HG03097 (cell line): ENCODE data around the gene RAB3GAP1.
"Not testable (repeated sequence)": the region's sequence is repeated elsewhere in the genome, so short reads cannot be mapped to it uniquely, and the experiment has no call there.

Experiments
- ATAC-seq: cut with Tn5 transposase; IDR thresholded peaks from one replicate; pipeline ENCODE4 v1.9.1; 2021; ENCODE audit not compliant: unreplicated experiment, low FRiP score

RAB3GAP1 gene

DNA sequence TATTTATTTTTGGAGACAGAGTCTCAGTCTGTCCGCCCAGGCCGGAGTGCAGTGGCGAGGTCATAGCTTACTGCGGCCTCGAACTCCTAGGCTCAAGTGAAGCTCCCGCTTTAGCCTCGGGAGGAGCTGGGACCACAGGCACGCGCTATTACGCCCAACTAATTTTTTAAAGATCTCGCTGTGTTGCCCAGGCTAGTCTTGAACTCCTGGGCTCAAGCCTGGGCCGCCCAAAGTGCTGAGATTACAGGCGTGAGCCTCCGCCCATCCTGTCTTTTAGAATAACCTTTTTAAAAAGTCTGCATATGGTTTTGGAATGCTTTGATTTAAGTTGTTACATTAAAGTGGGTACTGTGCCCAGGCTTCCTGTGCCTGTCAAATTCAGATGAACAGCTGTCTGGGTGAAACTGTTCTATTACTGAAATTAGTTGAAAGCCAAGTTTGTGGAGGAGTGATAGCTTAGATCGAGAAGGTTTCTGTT, 944 bp downstream of the RAB3GAP1 start:
- ATAC-seq, result no peak

DNA sequence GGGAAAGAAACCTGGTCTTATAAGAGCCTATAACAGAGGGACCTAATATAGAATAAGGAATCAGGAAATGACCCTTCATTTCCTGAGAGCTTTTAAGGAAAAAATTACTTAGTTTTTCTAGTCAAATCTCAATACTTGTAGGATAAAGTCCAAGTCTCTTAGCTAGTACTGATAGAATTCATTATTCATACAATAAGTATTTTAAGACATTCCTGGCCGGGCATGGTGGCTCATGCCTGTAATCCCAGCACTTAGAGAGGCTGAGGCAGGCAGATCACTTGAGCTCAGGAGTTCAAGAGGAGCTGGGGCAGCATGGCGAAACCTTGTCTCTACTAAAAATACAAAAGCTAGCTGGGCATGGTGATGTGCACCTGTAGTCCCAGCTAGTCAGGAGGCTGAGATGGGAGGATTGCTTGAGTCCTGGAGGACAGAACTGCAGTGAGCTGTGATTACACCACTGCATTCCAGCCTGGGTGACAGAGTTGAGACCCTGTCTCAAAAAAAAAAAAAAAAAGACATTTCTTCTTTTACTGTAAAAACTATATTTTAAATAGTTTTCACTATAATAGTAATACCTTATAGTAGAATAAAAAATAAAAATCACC, 3.2 kb downstream of the RAB3GAP1 start:
- ATAC-seq, result no peak

DNA sequence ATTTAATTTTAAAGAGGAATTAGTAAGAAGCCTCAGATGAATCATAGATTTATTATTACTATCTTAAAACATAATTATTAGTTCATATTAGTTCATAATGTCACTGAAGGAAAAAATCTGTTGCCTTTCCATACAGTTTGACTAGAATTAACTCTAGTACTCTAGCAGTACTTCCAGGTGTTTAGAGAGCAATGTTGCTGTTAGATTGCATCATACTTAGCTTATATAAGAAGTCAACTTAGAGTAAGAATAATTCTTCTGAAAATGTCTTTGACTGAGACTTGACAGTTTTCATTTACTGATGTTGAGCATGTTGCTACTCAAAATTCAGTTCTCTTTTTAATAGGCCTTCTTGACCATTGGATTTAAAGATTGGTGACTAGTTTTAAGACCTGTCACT, 4.7 kb downstream of the RAB3GAP1 start:
- no peak for ATAC-seq

DNA sequence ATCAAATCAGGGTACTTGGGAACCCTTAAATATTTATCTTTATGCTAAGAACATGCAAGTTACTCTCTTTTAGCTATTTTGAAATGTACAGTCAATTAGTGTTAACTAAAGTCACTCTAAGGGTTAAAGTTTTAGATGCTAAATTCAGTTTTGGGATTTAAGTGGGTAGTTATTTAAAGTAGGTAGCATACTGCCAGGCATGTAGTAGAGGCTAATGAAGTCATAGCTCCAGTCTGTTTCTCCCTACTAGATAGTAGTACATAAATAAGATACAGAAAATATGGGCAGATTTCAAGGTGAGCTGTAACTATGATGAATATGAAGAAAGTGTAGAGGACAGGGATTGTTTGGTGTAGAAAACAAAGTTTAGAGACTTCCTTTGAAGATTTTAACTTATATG, 7.5 kb downstream of the RAB3GAP1 start:
- ATAC-seq, result no peak

DNA sequence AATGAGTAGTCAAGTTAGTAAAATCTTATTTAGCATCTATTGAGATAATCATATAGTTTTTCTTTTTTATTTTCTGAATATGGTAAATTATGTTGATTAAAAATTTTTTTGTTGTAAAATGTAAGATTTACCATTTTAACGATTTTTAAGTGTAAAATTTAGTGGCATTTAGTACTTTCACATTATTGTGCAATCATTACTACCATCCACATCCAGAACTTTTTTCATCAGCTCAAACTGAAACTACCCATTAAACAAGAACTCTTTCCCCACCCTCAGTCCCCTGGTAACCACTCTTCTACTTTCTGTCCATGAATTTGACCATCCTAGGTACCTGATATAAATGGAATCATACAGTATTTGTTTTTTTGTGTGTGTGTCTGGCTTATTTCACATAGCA, 11.1 kb downstream of the RAB3GAP1 start:
- no peak for ATAC-seq

DNA sequence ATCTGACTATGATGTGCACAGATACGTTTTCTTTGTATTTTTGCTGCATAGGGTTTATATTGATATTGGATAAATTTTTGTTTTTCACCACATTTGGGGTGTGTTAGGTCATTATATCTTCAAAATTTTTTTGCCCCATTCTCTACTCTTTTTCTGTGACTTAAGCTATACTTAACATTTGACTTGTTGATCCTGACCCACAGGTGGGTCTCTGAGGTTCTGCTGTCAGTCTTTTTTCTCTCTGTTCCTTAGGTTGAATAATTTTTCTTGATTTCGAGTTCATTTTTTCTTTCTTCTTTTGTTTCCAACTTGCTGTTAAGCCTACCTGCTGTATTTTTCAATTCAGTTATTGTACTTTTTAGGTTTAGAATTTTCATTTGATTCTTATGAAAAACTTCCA, 12.1 kb downstream of the RAB3GAP1 start:
- no peak for ATAC-seq

DNA sequence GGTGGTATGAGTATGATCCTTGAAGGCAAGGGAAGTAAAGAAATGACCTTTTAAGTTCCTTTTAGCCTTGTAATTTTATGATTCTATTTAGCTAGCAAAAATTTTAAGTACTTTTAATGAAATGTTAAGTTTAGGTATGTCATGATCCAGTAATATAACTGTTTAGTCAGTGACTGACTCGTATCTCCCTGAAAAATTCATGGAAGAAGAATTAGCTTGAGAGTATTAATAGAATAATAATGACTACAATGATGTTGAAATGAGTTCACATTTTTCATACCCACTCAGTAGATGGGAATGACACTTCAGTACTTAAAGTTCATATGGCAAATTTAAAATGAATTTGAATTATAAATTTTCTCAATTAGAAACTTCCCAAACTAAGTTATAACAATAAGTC, 14.6 kb downstream of the RAB3GAP1 start:
- no peak for ATAC-seq

DNA sequence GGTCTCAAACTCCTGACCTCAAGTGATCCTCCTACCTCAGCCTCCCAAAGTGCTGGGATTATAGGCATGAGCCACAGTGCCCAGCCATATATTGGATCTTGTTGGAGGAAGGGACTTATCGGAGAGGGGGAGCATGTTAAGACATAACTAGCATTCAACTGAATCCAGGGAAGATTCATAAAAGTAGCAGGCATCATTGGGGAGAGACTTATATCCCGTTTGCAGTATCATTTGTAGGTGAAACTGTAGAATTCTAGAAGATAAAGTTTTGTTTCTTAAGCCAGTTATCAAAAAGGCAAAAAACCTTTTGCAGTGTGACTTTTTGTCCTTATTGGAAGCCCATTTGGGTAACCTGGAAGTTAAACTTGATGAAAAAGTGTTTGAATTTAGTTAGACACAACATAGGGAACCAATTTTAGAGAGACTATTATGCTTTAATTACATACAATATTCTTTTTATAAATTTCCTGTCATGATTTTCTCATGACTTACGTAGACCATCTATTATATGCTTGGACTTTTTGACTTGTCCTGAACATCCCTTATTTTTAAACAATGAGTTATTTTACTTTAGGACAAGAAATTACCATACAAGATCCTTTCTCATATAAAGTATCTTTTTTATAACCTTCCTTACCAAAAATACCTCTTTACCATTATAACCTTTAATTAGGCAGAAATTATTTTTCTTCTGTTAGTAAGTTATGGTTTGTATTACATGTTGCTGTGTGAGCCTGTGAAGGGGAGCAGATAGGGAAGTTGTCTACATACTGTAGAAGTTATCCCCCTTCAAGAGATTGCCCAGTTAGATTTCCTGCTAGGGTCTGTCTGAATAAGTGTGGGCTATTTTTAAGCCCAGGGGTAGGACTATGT, 20.3 kb downstream of the RAB3GAP1 start:
- ATAC-seq, result no peak

DNA sequence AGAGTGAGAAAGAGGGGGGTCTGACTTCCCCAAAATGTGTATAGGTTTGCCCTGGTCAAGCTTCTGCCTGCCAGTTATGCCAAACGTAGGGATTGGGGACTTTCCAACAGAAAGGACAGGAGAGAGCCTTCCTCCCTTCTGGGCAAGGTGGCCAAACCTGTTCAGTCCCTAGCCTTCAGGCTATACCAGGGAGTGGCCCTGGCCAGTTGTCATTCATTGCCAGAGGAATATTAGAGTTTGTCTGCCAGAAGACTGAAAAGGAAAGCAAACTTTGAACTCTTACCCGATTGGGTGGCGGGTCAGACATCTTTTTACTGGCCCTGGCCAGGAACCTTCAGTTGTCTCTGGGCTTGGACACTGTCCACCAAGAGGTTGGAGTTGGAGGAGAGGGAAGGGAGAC, 22.1 kb downstream of the RAB3GAP1 start:
- no peak for ATAC-seq

DNA sequence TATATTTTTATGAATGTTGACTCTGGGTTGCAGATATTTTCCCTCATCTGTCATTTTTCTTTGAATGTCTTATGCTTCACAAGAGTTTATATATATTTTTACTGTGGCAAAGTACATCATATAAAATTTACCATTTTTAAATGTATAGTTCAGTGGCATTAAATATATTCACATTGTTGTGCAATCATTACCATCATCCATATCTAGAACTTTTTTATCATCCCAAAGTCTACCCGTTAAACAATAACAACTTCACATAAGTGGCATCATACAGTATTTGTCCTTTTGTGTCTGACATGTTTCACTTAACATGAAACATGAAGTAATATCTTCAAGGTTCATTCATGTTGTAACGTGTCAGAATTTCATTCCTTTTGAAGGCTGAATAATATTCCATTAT, 24.5 kb downstream of the RAB3GAP1 start:
- no peak for ATAC-seq

DNA sequence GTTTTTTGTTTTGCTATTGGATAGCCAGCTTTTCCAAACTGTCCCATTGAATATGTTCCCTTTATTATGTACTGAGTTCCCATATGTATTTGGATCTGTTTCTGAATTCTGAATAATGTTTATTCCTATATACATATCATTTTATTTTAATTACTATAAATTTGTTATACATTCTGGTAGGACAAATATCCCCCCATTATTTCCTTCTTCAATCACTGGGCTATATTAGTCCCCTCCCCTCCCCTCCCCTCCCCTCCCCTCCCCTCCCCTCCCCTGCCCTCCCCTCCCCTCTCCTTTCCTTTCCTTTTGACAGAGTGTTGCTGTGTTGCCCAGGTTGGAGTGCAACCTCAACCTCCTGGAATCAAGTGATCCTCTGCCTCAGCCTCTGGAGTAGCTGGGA, 26.3 kb downstream of the RAB3GAP1 start:
- no peak for ATAC-seq

DNA sequence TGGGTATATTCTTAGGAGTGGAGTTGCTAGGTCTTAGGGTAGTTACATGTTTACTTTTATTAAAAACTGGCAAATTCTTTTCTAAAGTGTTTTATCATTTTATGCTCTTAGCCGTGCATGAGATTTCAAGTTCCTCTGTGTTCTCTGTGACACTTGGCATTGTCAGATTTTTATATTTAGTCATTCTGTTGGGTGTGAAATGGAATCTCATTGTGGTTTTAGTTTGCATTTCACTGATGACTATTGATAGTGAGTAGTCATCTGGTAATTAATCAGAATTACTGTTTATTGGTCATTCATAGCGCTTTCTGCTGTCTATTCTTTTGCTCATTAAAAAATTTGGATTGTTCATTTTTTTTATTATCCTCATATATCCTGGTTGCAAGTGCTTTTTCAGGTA, 34.1 kb downstream of the RAB3GAP1 start:
- ATAC-seq, result no peak

DNA sequence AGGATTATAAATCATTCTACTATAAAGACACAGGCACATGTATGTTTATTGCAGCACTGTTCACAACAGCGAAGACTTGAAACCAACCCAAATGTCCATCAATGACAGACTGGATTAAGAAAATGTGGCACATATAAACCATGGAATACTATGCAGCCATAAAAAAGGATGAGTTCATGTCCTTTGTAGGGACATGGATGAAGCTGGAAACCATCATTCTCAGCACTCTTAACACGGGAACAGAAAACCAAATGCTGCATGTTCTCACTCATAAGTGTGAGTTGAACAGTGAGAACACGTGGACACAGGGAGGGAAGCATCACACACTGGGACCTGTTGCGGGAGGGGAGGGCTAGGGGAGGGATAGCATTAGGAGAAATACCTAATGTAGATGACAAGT, 37.5 kb downstream of the RAB3GAP1 start:
- not testable (repeated sequence) for ATAC-seq

DNA sequence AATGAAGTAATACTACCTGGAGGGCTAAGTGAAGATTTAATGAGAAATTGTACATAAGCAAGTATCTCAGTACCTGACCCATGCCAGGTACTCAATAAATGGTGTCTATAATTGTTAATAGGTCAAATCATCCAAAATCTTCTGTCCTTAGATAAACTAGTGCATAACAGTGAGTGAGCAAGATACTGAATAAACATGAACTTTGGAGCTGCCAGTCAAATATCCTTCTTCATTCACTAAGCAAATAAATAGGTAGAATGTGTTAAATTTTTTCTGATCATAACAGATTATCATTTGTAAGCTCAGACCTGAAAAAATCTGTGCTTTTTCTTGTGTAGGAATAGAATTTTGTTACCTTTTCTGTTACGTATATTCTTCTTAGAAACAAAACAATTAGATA, 39.6 kb downstream of the RAB3GAP1 start:
- no peak for ATAC-seq

DNA sequence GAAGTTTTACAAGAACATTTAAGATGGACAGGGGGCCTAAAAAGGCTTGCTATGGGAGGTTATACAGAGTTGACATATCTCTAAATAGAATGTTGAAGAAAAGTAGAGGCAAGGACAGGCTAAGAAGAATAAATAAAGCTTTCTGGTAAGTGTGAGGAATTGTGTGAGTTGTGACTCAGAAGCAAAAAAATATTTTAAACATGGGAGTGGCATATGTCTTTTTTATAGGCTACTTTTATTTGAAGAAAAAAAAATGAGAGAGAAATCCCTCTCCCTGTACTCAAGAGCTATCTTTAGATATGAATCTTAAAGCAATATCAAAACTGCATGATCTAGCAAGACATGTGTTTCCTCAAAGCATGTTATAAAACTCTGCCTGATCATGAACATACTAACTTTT, 41.1 kb downstream of the RAB3GAP1 start:
- ATAC-seq, result no peak

DNA sequence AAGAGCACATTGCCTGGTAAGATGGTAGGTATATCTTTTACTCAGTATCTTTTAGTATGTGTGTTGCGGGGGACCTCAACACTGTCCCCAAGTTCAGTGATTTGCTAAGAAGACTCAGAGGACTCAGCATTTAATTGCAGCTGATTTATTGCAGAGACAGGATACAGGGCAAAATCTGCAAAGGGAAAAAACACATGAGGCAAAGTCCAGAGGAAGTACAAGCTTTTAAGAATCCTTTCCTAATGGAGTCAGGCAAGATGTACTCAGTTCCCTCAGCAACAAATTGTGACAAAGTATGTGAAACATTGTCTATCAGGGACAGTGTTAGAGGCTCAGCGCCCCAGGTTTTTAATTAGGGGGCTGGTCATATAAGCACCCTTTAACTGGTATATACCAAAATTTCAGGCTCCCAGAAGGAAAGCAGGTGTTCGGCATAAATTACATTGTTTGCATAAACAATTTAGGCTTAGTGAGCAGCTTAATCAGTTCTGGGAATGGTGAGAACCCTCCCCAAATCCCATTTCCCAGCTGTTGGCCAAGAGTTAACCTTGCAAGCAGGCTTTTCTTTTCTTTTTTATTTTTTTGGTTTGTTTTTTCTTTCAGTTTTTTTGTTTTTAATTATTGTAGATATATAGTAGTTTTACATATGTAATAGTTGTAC, 41.7 kb downstream of the RAB3GAP1 start:
- ATAC-seq, result no peak

DNA sequence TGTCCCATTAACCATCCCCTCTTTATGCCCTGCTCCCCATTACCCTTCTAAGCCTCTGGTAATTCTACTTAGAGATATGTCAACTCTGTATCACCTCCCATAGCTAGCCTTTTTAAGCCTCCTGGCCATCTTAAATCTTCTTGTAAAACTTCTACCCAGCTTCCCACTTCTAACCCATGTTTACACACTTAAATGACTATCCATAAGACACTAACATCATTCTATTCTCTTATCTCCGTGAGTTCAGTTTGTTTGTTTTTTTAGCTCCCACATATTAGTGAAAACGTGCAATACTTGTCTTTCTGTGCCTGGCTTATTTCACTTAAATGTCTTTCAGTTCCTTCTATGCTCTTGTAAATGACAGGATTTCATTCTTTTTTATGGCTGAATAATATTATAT, 42.4 kb downstream of the RAB3GAP1 start:
- no peak for ATAC-seq

DNA sequence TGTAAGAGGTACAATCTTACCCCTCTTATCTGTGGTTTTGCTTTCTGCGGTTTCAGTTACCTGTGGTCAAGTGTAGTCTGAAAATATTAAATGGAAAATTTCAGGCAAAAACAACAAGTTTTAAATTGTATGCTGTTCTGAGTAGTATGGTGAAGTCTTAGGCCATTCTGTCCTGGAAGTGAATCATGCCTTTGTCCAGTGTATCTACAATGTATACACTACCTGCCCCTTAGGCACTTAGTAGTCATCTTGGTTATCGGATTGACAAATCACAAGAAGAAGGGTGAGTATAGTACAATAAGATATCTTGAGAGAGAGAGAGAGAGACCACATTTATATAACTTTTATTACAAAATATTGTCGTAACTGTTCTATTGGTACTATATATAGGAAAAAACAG, 43.5 kb downstream of the RAB3GAP1 start:
- no peak for ATAC-seq

DNA sequence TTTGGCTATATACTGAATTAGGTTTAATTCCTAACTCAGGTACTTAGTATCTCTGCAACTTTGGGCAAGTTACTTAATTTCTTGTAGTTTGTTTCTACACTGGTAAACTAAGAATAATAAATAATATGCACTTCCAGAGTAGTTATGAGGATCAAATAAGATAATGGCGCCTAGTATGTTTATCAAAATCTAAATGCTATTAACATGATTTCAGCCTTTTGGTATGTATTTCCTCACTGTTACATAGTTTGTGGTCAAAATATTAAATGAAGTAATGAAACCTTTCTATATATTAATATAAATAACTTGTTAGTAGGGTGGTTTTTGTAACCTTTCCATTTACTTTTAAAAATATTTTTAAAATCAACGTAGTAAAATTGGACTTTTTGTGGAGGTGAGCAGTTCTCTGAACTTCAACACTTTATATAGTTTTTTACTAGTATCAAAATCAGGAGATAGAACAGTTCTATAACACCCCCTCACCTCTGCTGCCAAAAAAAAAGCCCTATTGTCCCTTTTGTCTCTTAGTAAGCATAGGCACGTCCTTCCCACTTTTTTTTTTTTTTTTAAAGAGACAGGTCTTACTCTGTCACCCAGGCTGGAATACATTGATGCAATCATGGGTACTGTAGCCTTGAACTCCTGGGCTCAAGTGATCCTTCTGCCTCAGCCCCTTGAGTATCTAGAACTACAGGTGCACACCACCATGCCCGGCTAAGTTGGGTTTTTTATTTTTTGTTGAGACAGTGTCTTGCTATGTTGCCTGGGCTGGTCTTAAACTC, 44.8 kb downstream of the RAB3GAP1 start:
- no peak for ATAC-seq

DNA sequence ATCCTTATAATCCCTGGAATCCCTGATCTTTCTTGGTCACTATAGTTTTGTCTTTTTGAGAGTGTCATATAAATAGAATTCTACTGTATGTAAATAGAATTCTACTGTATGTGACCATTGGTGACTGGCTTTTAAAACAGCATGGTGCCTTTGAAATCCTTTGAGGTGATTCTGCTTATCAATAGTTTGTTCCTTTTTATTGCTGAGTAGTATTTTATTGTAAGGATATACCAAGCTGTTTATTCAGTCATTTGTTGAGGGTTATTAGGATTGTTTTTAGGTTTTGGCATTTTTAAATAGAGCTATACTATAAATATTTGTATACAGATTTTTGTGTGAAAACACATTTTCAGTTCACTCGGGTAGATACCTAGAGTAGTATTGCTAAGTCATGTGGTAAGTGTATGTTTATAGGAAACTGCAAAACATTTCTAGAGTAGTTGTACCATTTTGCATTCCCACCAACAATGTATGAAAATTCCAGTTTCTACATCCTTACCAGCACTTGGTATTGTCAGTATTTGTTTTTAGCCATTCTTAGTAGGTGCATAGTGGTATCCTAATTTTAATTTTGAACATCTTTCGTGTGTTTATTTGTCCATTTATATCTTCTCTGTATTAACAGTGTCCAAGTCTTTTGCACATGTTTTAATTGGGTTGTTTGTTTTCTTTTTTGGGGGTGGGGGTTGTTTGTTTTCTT, 45.6 kb downstream of the RAB3GAP1 start:
- no peak for ATAC-seq
